NCI-H2171 treated with DMSO at 0.1 percent for 48 hours (cell line): ENCODE measurements around the gene ARHGAP31.
"Not testable (repeated sequence)": the region's sequence is repeated elsewhere in the genome, so short reads cannot be mapped to it uniquely, and the experiment has no call there.

Experiments used
- DNase-seq: peaks from one replicate; lab custom pipeline; 2025; lab: John Stamatoyannopoulos, UW

ARHGAP31 gene

DNA sequence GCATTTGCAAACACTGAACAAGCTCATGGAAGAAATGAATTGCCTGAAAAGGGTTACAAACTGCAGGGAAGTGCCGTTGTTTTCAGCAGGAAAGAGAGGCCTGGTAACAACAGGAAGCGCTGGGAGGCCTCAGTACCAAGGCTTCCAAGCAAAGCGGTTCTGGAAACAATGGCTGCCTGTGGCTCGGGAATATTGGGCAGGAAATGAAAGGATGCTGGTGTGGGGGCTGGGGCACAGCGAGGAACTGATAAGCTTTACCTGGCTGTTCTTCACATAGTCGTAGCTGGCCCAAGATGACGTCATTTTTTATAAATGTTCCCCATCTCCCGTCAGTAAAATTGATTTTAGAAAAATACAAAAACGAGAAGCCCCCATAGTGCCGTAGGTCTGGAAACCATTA lies 55.9 kb downstream of the ARHGAP31 start:
- DNase-seq: no peak

DNA sequence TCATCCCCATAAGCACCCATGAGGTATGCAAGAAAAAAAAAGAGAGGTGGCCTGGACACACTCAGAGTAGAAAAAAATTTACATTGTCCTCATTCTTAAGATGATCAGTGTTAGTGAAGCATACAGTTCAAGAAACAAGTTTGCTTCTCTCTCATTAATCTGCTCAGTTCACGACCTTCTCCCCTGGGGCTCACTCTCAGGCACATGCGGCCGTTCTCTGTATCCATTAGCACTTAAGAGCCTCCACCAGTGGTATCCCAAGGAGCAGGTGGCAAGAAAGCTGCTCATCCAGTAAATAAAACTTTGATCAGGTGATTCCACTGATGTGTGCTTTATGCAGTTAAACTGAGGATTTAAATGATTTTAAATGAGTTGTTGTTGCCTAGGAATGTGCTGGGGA lies 57.4 kb downstream of the ARHGAP31 start:
- DNase-seq: peak; percentile 46

DNA sequence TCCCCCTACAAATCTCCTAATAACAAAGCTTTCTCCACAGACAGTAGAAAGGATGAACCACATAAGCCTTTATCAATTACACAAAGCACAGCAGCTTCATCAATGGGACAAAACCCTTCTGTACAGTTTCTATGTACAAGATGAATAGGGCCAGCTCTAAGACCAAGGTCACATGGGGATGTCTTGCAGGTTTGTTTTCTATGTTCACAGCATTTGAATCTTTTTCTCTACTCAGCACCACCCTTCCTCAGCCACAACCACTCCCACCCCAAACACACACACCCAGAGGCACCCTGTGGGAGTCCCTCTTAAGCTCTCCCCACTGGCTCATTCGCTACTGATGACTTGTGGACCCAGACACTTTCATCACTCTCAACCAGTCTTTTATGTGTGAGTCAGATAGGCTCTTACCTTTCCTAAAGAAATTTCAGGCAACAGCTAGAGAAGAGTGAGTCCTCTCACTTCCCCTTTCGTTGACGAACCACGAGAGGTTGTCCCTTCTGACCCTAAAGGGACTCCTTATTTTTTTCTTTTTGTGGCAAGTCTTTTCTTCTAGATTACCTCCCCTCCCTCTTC lies 57.9 kb downstream of the ARHGAP31 start:
- no peak for DNase-seq

DNA sequence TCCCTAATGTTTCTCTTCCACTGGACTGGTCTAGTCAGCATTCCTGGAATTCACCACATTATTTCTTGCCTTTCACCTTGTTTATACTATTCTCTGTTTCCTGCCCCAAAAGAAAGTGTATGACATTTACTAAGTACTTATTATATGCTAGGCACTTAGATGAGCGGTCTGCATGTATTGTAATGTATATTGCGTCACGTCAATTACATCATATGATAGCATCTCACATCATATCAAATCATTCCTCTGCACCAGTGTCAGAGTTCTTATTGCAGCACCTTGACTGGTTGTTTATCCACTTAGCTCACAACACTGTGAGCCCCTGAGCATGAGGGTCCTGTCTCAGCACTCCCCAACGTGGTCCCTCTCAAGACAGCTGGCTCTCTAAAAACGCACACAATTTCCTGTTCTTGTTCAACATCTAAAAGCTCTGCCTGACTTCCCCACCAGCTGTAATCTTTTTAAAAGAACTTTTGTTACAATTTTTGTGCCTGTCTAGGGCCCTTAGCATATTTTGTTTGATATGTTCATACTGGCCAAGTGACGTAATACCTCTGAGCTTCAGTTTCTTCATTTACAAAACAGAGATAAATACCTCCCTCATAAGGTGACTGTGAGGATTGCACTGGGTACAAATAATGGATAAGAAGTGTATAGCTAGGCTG lies 58.8 kb downstream of the ARHGAP31 start:
- no peak for DNase-seq

DNA sequence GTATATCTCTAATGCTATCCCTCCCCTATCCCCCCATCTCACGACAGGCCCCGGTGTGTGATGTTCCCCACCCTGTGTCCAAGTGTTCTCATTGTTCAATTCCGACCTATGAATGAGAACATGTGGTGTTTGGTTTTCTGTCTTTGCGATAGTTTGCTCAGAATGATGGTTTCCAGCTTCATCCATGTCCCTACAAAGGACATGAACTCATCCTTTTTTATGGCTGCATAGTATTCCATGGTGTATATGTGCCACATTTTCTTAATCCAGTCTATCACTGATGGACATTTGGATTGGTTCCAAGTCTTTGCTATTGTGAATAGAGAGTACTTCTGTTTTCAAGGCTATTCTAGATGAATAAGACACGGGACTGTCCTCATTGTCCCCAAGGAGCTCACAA lies 61.4 kb downstream of the ARHGAP31 start:
- not testable (repeated sequence) for DNase-seq

DNA sequence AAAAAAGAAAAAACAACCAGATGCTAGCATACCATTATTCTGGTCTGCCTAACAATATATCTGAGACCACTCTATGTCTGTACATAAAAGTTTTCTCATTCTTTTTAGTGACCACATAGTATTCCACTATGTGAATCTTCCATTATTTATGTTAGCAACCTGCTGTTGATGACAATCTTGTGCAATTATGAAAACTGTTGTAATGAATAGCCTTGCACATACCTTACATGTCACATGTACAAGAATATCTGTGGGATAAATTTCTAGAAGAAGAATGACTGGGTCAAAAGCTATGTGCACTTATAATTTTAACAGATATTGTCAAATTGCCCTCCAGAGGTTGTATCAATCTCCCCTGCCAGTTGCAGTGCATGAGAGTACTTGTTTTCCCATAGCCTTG lies 62.5 kb downstream of the ARHGAP31 start:
- no peak for DNase-seq

DNA sequence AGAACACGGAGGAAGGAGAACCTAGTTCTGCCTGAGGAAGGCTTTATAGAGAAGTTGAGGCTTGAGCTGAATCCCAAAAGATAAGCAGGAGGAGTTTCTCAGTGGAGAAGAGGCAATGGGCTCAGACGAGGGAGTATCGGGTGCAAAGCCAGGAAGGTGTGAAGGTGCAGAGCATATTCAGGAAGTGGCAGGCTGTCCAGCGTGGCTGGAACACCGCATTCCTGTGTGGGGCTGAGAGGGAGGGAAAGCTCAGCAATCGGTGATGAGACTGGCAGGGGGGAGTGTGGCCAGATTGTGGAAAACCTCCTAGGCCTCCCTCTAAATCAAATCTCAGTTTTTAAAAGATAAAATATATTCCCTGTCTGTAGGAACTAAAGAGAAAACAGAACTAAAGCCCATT lies 63.0 kb downstream of the ARHGAP31 start:
- no peak for DNase-seq

DNA sequence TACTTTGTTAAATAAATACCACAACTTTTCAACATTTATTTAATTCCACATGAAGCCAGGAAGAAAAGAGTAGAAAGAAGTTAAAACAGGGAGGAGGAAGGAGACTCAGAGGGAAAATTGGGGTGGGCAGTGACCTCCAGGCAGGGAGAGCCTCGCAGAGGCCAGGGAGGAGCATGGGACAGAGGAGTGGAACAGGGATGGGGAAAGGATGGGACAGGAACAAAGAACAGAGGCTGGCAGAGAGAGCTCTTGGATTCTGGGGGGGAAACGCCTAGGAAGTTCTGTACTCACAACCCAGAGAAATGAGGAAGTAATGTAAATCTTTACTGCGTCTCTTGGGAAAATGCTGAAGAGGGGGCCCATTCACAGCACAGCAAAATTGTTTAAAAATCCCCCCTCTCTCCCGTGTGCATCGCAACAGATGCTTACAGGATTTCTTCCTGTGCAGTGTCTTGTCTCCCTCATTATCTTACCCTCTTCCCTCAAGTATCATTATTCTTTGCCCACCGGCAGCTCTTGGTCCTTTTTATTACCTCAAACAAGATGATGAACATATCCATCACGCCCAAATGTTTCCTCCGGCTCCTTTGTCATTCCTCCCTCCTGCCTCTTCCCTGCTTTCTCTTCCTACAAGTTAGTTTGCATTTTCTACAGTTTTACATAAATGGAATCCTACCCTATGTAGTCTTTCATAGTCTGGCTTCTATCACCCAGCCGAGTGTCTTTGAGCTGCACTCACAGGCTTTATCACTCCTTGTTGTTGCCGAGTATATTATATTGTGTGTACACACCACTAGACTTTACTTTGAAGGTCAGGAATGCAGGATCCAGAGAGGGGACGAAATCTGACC lies 65.5 kb downstream of the ARHGAP31 start:
- DNase-seq: no peak

DNA sequence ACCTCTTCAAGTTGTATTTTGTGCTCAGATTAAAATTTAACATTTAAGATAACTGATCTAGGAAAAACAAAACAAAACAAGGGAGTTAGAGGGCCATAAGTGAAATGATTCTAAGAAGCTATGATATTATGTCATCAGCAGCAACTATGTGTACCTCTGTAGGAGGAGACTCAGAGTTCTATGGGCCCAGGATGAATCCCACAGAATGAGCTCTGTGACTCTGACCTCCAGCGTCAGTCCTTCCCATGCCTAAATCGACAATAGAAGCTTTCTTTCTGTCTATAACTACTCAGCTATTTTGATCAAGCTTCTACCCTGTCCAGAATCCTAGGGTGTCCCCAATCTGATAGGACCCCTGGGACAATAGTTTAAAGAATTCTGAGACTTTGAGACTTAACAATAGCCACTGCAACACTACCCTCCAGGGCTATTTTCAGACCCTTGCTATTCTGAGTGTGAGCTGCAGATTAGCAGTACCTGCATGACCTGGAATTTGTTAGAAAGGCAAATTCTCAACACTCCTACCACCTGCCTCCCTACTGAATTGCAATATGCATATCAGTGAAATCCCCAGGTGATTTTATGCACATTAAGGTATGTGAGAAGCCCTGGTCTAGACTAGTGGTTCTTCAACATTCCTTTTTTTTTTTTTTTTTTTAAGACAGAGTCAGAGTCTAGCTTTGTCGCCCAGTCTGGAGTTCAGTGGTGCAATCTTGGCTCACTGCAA lies 66.7 kb downstream of the ARHGAP31 start:
- no peak for DNase-seq

DNA sequence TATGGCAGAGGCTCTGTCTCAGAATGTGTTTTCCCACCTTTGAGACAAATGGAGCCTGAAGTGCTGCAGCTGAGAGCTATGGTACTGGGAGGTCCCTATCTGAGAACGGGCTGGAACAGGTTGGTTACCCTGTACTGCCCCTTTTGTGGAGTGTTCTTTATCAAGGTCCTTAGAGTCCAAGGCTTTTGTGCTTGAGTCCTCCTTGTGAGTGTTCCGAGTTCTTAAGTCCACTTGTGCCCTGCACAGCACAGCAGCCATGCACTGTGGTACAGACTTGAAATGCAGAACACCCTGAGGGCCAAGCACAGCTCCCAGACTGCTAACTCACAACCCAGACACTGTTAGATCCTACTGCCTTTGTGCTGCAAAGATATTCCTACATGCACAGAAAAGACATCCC lies 67.8 kb downstream of the ARHGAP31 start:
- DNase-seq: no peak

DNA sequence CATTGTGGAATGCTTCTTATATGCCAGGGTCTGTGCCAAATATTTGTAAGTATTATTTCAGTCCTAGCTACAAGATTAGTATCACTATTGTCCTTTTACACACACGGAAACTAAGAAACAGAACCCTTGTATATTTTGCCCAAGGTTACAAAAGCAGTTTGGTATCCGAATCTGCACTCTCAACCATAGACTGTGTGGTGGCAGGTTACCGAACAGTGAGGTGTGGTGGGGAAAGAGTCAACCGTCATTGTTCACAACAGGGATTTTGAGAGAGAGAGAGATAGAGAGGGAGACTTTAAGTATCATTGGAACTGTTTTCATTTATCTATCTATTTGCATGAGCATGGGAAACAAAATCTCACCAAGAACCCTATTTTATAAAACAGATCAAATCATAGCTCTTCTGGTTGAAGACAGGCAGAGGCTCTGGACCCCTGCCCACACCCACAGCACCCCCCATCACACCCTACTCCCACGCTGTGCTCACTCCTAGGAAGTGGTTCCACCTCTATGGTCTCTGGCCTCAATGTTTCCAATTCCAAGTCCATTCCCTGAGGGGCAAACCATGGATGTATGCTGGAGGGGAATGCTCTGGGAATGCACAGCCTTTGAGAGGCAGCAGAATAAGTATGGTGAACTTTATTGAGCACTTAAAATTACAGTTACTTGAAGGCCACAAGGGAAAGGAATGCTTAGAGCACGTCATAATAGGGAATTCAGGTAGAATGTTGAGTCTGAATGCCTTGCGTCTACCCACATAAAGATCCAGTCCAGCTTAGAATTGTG lies 69.0 kb downstream of the ARHGAP31 start:
- no peak for DNase-seq

DNA sequence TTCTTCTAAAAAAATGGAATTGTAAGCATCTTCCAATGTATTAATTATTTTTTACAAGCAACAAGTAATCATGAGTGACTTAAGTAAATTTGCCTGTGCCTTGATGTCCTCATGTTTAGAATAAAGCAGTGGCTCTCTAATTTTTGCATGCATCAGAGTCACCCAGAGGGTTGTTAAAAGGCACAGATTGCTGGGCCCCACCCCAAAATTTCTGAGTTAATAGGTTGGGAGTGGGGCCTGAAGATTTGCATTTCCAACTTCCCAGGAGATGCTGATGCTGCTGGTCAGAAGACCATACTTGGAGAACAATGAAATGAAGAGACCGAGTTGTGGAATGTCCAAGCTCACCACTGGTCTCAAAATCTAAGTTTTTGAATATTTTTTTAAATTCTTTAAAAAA lies 70.2 kb downstream of the ARHGAP31 start:
- DNase-seq: no peak

DNA sequence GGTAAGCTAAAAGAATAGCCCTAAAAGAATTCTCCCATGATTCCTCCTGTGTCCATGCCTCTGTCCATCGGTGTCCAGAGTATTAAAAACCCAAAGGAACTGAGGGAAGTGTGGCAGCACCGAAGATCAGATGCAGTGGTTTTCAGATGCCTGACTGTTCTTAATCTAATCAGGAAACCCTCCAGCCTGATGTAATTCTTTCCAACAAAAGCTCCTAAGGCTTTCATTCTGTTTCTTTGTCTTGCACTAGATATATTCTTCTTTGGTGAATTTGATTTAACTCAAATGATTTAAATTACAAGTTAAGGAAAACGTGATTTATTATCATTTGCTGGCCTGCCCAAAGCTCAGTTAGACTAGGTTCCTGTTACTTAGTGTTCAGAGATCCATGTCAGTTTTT lies 71.2 kb downstream of the ARHGAP31 start:
- no peak for DNase-seq

DNA sequence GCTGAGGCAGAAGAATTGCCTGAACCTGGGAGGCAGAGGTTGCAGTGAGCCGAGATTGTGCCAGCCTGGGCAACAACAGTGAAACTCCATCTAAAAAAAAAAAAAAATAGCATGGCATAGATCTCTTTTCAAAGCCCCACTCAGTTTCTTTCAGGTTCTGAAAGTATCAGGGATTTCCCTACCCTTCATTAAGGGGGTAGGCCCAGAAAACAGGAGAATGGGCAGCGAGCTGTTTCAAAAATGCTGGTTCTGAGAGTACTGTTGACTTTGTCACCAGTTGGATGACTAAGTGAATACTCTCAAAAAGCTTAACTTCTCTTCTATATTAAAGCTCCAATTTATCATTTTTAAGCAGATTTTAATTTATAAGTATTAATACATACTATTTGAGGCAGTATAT lies 72.8 kb downstream of the ARHGAP31 start:
- DNase-seq: no peak

DNA sequence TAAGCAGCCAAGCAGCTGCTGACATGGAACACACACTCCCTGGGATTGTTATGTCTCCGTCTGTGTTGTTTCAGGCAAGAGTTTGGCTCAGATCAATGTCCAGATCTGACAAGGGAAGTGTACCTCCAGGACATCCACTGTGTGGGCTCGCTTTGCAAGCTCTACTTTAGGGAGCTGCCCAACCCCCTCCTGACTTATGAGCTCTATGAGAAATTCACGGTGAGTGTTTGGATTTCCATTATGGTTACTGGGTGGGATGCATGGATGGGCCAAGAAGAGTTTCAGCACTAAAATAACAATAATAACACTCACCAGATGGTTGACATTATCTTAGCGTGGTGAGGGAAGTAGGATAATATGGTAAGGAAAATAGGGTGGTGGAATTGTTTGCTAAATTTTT lies 74.1 kb downstream of the ARHGAP31 start:
- DNase-seq: no peak

DNA sequence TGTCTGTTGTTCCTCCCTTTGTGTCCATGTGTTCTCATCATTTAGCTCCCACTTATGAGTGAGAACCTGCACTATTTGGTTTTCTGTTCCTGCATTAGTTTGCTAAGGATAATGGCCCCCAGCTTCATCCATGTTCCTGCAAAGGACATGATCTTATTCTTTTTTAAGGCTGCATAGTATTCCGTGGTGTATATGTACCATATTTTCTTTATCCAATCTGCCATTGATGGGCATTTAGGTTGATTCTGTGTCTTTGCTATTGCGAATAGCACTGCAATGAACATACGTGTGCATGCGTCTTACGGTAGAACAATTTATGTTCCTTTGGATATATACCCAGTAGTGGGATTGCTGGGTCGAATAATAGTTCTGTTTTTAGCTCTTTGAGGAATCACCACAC lies 77.6 kb downstream of the ARHGAP31 start:
- not testable (repeated sequence) for DNase-seq

DNA sequence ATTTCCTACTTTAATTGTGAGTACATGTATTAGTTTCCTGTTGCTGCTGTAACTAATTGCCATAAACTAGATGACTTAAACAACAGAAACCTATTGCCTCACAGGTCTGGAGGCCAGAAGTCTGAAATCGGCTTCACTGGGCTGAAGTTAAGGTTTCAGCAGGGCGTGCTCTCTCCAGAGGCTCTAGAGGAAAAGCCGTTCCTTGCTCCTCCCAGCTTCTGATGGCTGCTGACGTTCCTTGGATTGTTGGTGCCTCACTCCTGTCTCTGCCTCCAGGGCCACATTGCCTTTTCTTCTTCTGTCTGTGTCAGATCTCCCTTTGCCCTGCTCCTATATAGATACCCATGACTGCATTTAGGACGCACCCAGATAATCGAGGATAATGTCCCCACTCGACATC lies 80.9 kb downstream of the ARHGAP31 start:
- DNase-seq: no peak

DNA sequence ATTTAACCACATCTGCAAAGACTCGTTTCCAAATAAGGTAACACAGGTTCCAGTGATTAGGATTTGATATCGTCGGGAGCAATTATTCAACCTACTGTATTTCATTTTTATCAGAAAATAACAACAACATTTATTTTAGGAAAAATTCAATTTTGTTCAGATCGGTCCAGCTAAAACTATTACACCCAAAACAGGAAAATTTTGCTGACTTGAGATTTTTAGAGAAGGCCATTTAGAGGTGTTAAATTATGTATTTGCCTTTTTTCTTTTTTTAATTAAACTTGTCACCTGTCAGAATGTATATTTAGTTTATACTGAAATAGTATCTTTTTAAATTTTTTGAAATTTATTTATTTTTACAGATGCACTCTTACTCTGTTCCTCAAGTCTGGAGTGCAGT lies 81.3 kb downstream of the ARHGAP31 start:
- no peak for DNase-seq

DNA sequence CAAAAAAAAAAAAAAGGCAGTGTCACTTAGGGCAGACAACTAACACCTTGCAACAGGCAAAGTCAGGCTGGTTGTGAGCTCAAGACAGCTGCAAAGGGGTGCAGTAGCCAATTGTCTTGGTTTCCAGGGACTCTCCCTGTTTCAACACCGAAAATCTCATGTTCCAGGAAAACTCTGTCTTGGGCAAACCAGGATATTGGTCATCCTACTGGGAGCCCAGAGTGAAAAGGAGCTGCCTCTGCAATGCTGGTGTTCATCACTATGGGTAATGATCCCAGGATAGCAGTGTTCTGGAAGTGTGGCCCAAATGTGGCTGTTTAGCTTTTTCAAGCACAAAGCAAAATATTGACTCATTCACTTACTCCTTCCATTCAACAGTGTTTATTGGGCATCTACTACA lies 82.6 kb downstream of the ARHGAP31 start:
- no peak for DNase-seq

DNA sequence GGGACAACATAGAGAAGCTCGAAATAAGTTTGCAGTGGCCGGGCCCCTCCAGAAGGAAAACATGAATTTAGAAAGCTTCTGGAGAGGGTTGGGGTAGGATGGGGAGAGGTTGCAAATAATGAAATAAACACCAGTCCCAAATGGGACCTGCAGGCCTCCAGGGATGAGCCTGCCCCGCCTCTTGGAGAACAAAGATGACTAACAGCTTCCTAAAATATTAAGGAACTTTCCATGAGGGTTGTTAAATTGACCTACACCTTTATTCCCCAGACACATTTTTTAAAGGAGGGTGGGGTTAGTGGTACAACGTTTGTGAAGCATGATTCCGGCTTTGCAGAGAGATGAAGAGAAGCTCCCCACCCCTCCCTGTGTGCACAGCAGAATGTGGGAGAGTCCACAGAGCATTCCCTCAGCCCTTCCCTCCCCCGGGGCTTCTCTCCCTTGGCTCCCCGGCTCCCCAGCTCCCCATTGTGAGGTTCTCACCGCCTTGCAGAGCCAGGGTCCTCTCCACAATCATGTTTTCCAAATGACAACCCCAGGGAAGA lies 84.1 kb downstream of the ARHGAP31 start:
- no peak for DNase-seq

DNA sequence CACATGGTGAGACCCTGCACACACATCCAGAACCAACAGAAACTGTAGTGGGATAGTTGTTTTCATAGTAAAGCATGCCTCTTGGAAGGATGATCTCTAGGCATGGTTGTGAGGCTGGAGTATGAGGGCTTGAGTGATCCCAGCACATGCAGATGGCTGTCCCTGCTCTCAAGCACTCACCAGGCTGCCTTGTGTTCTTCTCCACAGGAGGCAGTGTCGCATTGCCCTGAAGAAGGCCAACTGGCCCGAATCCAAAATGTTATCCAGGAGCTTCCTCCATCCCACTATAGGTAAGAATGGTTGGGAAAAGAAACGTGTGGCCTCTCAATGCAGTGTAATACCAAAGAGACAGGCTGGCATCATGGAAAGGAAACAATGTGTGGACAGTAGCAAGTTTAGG lies 86.5 kb downstream of the ARHGAP31 start:
- DNase-seq: peak; percentile 31

DNA sequence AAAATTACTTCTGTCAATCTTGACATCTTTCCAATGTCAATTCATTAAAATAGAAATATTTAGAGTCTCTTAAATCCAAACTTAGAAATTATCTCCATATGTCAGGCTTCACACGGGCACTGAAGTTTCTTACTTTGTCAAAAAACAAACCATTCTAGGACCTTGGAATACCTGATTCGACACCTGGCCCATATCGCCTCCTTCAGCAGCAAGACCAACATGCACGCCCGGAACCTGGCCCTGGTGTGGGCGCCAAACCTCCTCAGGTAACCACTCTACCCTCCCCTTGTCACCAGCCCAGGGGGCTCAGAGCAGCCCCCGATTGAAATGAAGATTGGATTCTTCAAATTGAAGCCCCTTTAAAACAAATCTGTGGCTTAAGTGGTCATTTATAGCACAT lies 88.0 kb downstream of the ARHGAP31 start:
- DNase-seq: no peak
